Common myeloid progenitor, CD34-positive (primary cell): Measurements from ENCODE around the gene ZNF598.
A peak's percentile ranks its signal among the peaks of the same experiment; 100 is the strongest.
"Not testable (repeated sequence)": the region's sequence is repeated elsewhere in the genome, so short reads cannot be mapped to it uniquely, and the experiment has no call there.

ENCODE experiments used
- CTCF ChIA-PET: fragments of 350-600 bp; sonication (Branson Sonifier 250); formaldehyde crosslinking; loops from one replicate; lab custom pipeline; 2021; ENCODE audit warnings: antibody characterized with exemption; lab: Charles Lee
- POLR2A ChIA-PET: fragments of 350-600 bp; sonication (Branson Sonifier 250); formaldehyde crosslinking; loops from one replicate; lab custom pipeline; 2021; ENCODE audit warnings: antibody characterized with exemption; lab: Charles Lee
- DNase-seq, 3 donors: peaks; one replicate each; pipeline versions ENCODE4 v3.0.0 to v3.0.0-alpha.2; 2013
- H3K27ac ChIP-seq, 2 experiments: 1 replicate in 1 of 2; 2 replicates in 1 of 2; pipeline ENCODE4 v1.7.0; 2013; ENCODE audit warnings: inconsistent platforms in 2 of 2, low read length in 2 of 2, mild to moderate bottlenecking in 2 of 2, low read depth in 1 of 2, moderate library complexity in 1 of 2; ENCODE audit not compliant: severe bottlenecking in 2 of 2, insufficient read depth in 1 of 2, poor library complexity in 1 of 2
- H3K27me3 ChIP-seq, 5 experiments: replicated peaks in 2 of 5; 1 replicate in 3 of 5; 2 replicates in 2 of 5; pipeline versions ENCODE4 v1.6.1 to v1.7.0; 2013; ENCODE audit warnings: low read length in 4 of 5, mild to moderate bottlenecking in 2 of 5, moderate library complexity in 2 of 5, inconsistent platforms in 1 of 5; ENCODE audit not compliant: insufficient read depth in 5 of 5, control insufficient read depth in 4 of 5
- H3K36me3 ChIP-seq, 4 experiments: 1 replicate in 2 of 4; 2 replicates in 2 of 4; pipeline versions ENCODE4 v1.6.1 to v1.7.0; 2013; ENCODE audit warnings: low read length in 3 of 4, control low read depth in 1 of 4, mild to moderate bottlenecking in 1 of 4; ENCODE audit not compliant: control insufficient read depth in 4 of 4, insufficient read depth in 4 of 4
- H3K4me1 ChIP-seq, 4 experiments: 1 replicate in 3 of 4; 2 replicates in 1 of 4; pipeline versions ENCODE4 v1.6.1 to v1.7.1; 2013; ENCODE audit warnings: low read length in 3 of 4, mild to moderate bottlenecking in 3 of 4, control low read depth in 1 of 4, inconsistent platforms in 1 of 4, moderate library complexity in 1 of 4; ENCODE audit not compliant: control insufficient read depth in 4 of 4, insufficient read depth in 4 of 4; ENCODE audit errors: control extremely low read depth in 1 of 4
- H3K4me3 ChIP-seq, 7 experiments: 1 replicate in 4 of 7; 2 replicates in 3 of 7; pipeline versions ENCODE4 v1.5.1 to v1.7.0; 2013; ENCODE audit warnings: mild to moderate bottlenecking in 7 of 7, low read length in 6 of 7, moderate library complexity in 6 of 7, inconsistent platforms in 2 of 7, low read depth in 2 of 7, control low read depth in 1 of 7; ENCODE audit not compliant: insufficient read depth in 4 of 7, control insufficient read depth in 1 of 7; ENCODE audit errors: extremely low read depth in 1 of 7
- H3K9me3 ChIP-seq, 5 experiments: 1 replicate in 4 of 5; 2 replicates in 1 of 5; pipeline versions ENCODE4 v1.6.1 to v1.7.1; 2013; ENCODE audit warnings: low read length in 4 of 5, mild to moderate bottlenecking in 2 of 5, inconsistent platforms in 1 of 5, low read depth in 1 of 5, moderate library complexity in 1 of 5; ENCODE audit not compliant: control insufficient read depth in 4 of 5, insufficient read depth in 2 of 5; ENCODE audit errors: control extremely low read depth in 1 of 5
- WGBS: methylation state at CpG from one replicate; pipeline ENCODE4 v1.1.5; 2013; ENCODE audit not compliant: insufficient coverage; 5-methylcytosine and 5-hydroxymethylcytosine counted together

The ZNF598 gene

DNA sequence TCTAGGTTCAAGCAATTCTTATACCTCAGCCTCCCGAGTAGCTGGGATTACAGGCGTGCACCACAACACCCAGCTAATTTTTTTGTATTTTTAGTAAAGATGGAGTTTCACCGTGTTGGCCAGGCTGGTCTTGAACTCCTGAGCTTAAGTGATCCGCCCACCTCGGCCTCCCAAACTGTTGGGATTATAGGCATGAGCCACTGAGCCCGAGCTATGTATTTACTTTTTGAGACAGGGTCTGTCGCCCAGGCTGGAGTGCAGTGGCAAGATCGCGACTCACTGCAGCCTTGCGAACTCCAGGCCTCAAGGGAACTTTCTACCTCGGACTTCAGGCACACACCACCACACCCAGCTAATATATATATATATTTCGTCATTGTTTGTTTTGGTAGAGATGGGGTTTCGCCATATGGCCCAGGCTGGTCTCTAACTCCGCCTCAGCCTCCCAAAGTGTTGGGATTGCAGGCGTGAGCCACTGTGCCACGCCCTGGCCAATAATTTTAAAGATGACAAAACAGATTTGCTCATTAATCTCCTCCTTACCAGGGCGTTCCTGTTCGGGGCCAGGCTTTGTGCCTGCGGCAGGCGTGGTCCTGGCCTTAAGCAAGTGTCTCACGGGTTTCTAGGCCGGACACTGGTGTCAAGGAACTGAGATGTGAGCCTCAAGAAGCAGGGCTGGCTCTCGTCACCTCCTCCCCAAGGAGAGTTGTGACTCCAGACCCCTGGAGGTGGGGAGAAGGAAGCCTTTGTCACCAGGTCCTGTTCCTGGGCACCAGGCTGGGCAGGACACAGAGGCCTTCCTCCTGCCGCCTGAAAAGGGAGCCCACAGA is 5.7 kb upstream of the ZNF598 start:
- CTCF ChIA-PET = interaction anchor here (0.9 to 1.6 kb wide), 2 partner anchors 10 to 126 kb away, joined by 3 to 5 read pairs; no protein-coding TSS in a partner anchor

DNA sequence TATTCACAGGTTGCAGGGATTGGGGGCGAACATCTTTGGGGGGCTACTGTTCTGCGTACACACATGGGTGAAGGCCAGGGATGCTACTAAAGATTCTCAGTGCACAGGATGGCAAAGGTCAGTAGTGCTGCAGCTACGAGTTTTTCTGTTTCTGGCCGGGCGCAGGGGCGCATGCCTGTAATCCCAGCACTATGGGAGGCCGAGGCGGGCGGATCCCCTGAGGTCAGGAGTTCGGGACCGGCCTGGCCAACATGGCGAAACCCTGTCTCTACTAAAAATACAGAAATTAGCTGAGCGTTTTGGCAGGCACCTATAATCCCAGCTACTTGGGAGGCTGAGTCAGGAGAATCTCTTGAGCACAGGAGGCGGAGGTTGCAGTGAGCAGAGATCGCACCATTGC is 3.9 kb upstream of the ZNF598 start:
- CTCF ChIA-PET = interaction anchor here (1.2 to 1.5 kb wide), 2 partner anchors 10 to 19 kb away, joined by 3 to 7 read pairs; no protein-coding TSS in a partner anchor
- no peak overlapping the region for H3K27ac ChIP-seq
- POLR2A ChIA-PET = no interaction called here
- no peaks in the 10 kb centered on the region for H3K9me3 ChIP-seq
- H3K4me3 ChIP-seq = no peak overlapping the region
- WGBS = 98% methylated on average over 12 of the region's 15 CpGs
- no peaks in the 10 kb centered on the region for H3K36me3 ChIP-seq
- no peak for DNase-seq
- peaks cover 0 to 4% (median 0%) of the 10 kb centered on the region in 5 experiments for H3K27me3 ChIP-seq
- H3K4me1 ChIP-seq = peaks cover 7 to 17% (median 14%) of the 10 kb centered on the region in 4 experiments

More for the DNA sequence above, 5.7 kb upstream of the ZNF598 start:
- POLR2A ChIA-PET = no interaction called here
- no peak overlapping the region for H3K4me3 ChIP-seq
- no peaks in the 10 kb centered on the region for H3K36me3 ChIP-seq
- H3K27ac ChIP-seq = no peak overlapping the region
- peaks cover 2 to 17% (median 14%) of the 10 kb centered on the region in 4 experiments for H3K4me1 ChIP-seq
- H3K27me3 ChIP-seq = peaks cover 0 to 20% (median 7%) of the 10 kb centered on the region in 5 experiments
- WGBS = 97% methylated on average over 16 of the region's 24 CpGs
- no peak for DNase-seq
- no peaks in the 10 kb centered on the region for H3K9me3 ChIP-seq

DNA sequence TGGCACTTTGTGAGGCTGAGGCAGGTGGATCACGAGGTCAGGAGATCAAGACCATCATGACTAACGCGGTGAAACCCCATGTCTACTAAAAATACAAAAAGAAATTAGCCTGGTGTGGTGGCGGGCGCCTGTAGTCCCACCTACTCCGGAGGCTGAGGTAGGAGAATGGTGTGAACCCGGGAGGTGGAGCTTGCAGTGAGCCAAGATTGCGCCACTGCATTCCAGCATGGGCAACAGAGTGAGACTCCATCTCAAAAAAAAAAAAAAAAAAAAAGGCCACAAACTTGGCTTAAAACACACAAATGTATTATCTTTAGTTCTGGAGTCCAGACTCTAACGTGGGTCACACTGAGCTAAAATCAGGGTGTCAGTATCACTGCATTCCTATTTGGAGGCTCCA is 2.1 kb upstream of the ZNF598 start:
- DNase-seq, H3K27me3 ChIP-seq, H3K9me3 ChIP-seq, POLR2A ChIA-PET, H3K4me3 ChIP-seq, H3K27ac ChIP-seq: not testable (repeated sequence)
- CTCF ChIA-PET = interaction anchor here (0.9 to 2.1 kb wide), 4 partner anchors 11 to 192 kb away, joined by 4 to 6 read pairs (median 4); no protein-coding TSS in a partner anchor
- WGBS = 50% methylated on average over 2 of the region's 9 CpGs
- Histone ChIP-seq H3K4me1 (peaks cover 7 to 35% (median 32%) of the 10 kb centered on the region in 4 experiments), H3K36me3 (peaks cover 0 to 12% (median under 1%) of the 10 kb centered on the region in 4 experiments)

DNA sequence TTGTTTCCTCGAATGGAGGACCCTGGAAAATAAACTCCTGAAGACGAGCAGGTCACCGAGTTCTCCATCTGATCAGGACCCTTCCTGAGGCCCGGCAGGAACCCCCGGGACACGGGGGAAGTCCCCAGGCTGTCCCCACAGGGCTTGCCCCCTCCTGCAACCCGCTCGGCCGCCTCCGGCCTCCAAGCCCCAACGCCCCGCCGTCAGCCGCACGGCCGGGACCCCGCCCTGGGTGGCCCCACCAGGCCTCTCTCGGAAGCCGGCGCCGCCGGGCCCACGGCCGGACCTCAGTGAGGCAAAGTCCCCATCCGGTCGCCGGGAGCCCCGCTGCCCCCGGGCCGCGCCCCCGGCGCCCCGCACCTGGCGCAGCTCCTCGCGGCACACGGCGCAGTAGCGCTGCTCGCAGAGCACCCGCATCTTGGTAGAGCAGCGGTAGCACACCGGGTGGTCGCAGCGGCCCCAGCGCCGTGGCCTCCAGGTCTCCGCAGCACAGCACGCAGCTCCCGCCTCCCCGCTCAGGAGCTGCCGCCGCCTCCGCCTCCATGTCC is 383 bp downstream of the ZNF598 start:
- Histone ChIP-seq H3K27me3 (no peaks in the 10 kb centered on the region), H3K4me1 (peaks cover 7 to 60% (median 56%) of the 10 kb centered on the region in 4 experiments), H3K36me3 (peaks cover 0 to 21% (median under 1%) of the 10 kb centered on the region in 4 experiments), H3K27ac (peak overlapping the region; percentile 72 to 91), H3K4me3 (peak overlapping the region; percentile 47 to 91 (median 80)), H3K9me3 (no peaks in the 10 kb centered on the region)
- WGBS = under 1% methylated on average over 45 of the region's 55 CpGs
- CTCF ChIA-PET = interaction anchor here (1.1 to 6.9 kb wide), 6 partner anchors 12 to 144 kb away, joined by 4 to 80 read pairs (median 6); partner anchors contain the start of gene TRAF7
- no peak for DNase-seq
- POLR2A ChIA-PET = interaction anchor here (0.9 kb wide), 1 partner anchor 44 kb away, joined by 4 read pairs; the partner anchor contains the start of gene RPS2

DNA sequence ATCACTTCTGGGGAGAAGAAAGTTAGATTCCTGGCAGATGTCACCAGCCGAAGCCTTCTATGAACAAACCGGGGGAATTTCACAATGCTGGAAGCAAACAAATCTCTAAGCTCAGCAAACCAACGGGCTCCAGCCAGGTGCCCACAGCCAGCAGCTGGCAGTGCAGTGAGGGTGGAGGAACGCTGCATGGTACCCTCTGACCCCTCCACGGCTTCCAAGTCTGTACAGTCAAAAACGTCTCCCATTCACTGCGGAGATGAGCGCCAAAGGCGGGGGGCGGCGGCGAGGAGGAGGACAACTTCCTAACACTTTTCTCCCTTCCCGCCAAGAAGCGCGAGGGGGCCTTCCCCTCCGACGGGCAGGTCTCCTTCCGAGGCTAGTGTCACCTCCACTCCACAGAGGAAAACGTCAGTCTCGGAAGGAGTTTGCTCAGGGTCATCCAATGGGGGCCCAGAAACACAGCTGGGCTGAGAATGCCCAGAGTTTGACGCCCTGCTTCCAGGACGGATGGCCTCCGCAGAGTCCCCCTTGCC is 924 bp downstream of the ZNF598 start:
- Histone ChIP-seq H3K27me3 (no peaks in the 10 kb centered on the region), H3K36me3 (peaks cover 0 to 21% (median under 1%) of the 10 kb centered on the region in 4 experiments), H3K9me3 (no peaks in the 10 kb centered on the region), H3K27ac (peak overlapping the region; percentile 72 to 91), H3K4me1 (peaks cover 7 to 66% (median 60%) of the 10 kb centered on the region in 4 experiments), H3K4me3 (peak overlapping the region; percentile 47 to 91 (median 80))
- WGBS = 3% methylated on average over 20 of the region's 23 CpGs
- POLR2A ChIA-PET = interaction anchor here (1.8 kb wide), 1 partner anchor 145 kb away, joined by 8 read pairs; no protein-coding TSS in a partner anchor
- CTCF ChIA-PET = interaction anchor here (1.1 to 6.9 kb wide), 8 partner anchors 12 to 145 kb away, joined by 3 to 80 read pairs (median 5); partner anchors contain the start of genes NPW, NTHL1, TRAF7 and TSC2
- DNase-seq = peak in 2 of 3 donors; percentile 35 to 52

DNA sequence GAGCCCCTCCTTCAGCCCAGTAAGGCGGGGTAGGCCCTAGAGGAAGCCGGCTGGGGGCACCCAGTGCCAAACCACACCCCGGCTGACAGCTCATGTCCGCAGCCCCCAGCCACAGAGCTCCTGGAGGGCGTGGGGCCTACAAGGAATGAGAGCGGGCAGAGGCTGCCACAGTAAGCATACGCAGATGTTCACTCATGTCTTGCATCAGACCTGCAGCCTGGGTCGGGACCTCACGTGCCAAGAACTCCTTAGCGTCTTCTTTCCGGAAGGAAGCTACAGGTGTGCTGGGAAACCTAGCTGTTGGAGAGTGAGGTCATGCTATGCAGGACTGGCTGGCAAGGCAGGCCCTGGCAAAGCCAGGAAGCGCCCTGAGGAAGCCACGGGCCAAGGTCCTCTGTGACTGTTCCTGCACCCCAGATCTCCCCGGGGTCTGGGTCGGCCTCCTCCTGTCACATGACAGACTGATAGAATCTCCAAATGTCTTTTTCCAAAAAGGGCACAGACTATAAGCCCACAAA is 1.6 kb downstream of the ZNF598 start:
- ChIA-PET POLR2A (interaction anchor here (0.6 to 1.8 kb wide), 4 partner anchors 43 to 147 kb away, joined by 3 to 8 read pairs (median 4); partner anchors contain the start of genes RPS2 and TRAF7), CTCF (interaction anchor here (0.6 to 6.9 kb wide), 10 partner anchors 11 to 492 kb away, joined by 3 to 80 read pairs (median 4); partner anchors contain the start of genes NPW, NTHL1, TRAF7 and TSC2)
- Histone ChIP-seq H3K27ac (peak overlapping the region; percentile 82 to 91), H3K4me1 (peaks cover 7 to 69% (median 63%) of the 10 kb centered on the region in 4 experiments), H3K36me3 (peaks cover 0 to 27% (median 3%) of the 10 kb centered on the region in 4 experiments), H3K9me3 (no peaks in the 10 kb centered on the region), H3K4me3 (peak overlapping the region in 5 of 7 experiments; percentile 70 to 91 (median 90)), H3K27me3 (no peaks in the 10 kb centered on the region)
- WGBS = 2% methylated on average over 10 of the region's 15 CpGs
- DNase-seq = peak; percentile 70 to 88 (median 84)
